Loucy (cell line): ENCODE results near the gene CD248.

Experiments used
- CTCF ChIP-seq: fragments of 200-600 bp; sonication (generic); conservative IDR thresholded peaks from 2 replicates; pipeline ENCODE4 v1.5.1; 2014; ENCODE audit warnings: mild to moderate bottlenecking, antibody characterized with exemption, low read length
- EZH2phosphoT487 ChIP-seq: fragments of 200-600 bp; IDR thresholded peaks from 2 replicates; pipeline ENCODE4 v1.6.1; 2018; ENCODE audit warnings: antibody characterized with exemption, mild to moderate bottlenecking, moderate library complexity, borderline replicate concordance

GRCh38 chr11:66285250-66285947, 31.4 kb downstream of the CD248 start:
- no peak for TF ChIP-seq CTCF
- TF ChIP-seq EZH2phosphoT487 = no peak
